ENCODE results near the gene HOXC4. TPM values are rescaled to one million over a fixed set of nuclear protein-coding genes. Genes with fewer than 3 reads are reported as not detected.

The HOXC4 gene
- total RNA-seq, 1 experiment from 2014 or later = not detected

DNA sequence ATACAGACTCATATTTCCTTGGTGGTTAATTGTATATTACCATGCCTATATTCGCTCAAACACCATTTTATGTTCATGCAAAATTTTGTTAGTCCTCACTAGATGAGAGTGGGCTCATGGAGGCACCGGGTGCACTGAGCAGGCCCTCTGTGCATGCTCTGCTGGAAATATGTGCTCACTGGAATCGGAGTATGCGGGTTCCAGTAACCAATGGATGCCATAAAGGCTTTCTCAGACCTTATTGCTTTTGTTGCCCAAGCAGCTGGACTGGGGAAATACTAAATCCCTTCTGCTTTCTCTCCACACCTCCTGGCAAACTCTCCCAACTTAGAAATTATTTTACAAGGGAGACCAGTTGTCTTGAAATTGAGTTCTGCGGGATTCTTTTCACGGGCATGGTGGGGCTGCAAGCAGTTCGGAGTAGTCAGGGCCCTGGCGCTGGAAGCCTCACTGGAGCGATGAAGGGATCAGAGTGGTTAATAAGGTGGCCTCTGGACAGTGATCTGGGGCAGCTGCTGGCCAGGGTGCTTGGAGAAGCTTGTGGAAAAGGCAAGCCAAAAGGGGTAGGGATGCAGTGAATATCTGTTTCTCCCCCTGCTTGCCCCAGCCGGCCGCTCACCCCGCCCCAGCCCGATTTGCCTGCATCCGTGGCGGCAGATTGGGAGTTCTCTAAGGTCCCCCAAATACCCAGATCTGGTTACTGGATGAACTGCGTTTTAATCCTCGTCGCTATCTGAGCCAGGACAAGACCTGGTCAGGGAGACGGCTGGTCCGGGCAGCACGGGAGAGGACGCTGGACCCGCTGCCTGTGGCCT lies 32.8 kb upstream of the HOXC4 start:
- Mint-ChIP-seq H3K4me3 (peak overlapping the region in 1 of 2 experiments; percentile 50; a peak in 2 of 5 replicates), H3K36me3 (ENCODE audit: insufficient read depth in 1 of 3, low read depth in 3 of 3) (no peaks in the 10 kb centered on the region), H3K27ac (no peak overlapping the region; a peak in 1 of 7 replicates), H3K27me3 (ENCODE audit: low read depth) (peaks cover 100% of the 10 kb centered on the region), H3K9me3 (peaks cover 0 to 2% of the 10 kb centered on the region in 2 experiments; a peak in 2 of 5 replicates), H3K4me1 (peaks cover 13 to 30% of the 10 kb centered on the region in 2 experiments)
- Histone ChIP-seq H3K4me1 (ENCODE audit: insufficient read depth, low read length) (no peaks in the 10 kb centered on the region), H3K27me3 (ENCODE audit: insufficient read depth, low read length) (peaks cover 94% of the 10 kb centered on the region), H3K23ac (ENCODE audit: insufficient read length, low read depth, low read length) (no peak overlapping the region), H4K91ac (ENCODE audit: insufficient read length, low read depth, low read length) (no peak overlapping the region), H3K79me2 (ENCODE audit: insufficient read depth, low read length) (no peaks in the 10 kb centered on the region), H4K5ac (ENCODE audit: insufficient read length, low read depth, low read length) (no peak overlapping the region), H2BK120ac (ENCODE audit: low read depth, low read length, poor library complexity, severe bottlenecking) (no peak overlapping the region), H3K79me1 (ENCODE audit: insufficient read depth, low read depth, low read length, poor library complexity, severe bottlenecking) (no peaks in the 10 kb centered on the region), H3K14ac (ENCODE audit: insufficient read depth, low read length) (no peak overlapping the region), H3T11ph (ENCODE audit: low read length) (no peak overlapping the region), H2BK20ac (ENCODE audit: low read depth, low read length, poor library complexity, severe bottlenecking) (no peak overlapping the region), H2AK5ac (ENCODE audit: insufficient read length, low read length) (no peak overlapping the region), H4K8ac (replicated peaks; ENCODE audit: insufficient read length, low read depth, low read length) (no peak overlapping the region), H3K27ac (ENCODE audit: insufficient read length, low read depth, low read length) (no peak overlapping the region), H3K4ac (ENCODE audit: low read depth, low read length) (no peak overlapping the region), H3K18ac (ENCODE audit: insufficient read length, low read depth, low read length) (no peak overlapping the region), H3K4me2 (ENCODE audit: insufficient read depth, insufficient read length, low read length) (no peak overlapping the region), H2BK5ac (ENCODE audit: insufficient read length, low read length) (no peak overlapping the region), H2BK12ac (ENCODE audit: insufficient read length, low read depth, low read length) (no peak overlapping the region), H3K56ac (ENCODE audit: insufficient read length, low read depth, low read length) (no peak overlapping the region), H3K9ac (ENCODE audit: extremely low read depth, insufficient read length, low read length) (no peak overlapping the region), H2BK15ac (ENCODE audit: low read depth, low read length) (no peak overlapping the region; the same call in 1 of the 2 replicates), H2AFZ (ENCODE audit: low read length) (no peak overlapping the region), H3K23me2 (ENCODE audit: insufficient read length, low read depth, low read length, poor library complexity, severe bottlenecking) (peaks cover 10% of the 10 kb centered on the region), H3K9me3 (ENCODE audit: control insufficient read depth, low read depth, low read length) (no peaks in the 10 kb centered on the region), H4K20me1 (ENCODE audit: control insufficient read depth, insufficient read depth, insufficient read length) (no peaks in the 10 kb centered on the region)
- TF ChIP-seq, protein P1, sequence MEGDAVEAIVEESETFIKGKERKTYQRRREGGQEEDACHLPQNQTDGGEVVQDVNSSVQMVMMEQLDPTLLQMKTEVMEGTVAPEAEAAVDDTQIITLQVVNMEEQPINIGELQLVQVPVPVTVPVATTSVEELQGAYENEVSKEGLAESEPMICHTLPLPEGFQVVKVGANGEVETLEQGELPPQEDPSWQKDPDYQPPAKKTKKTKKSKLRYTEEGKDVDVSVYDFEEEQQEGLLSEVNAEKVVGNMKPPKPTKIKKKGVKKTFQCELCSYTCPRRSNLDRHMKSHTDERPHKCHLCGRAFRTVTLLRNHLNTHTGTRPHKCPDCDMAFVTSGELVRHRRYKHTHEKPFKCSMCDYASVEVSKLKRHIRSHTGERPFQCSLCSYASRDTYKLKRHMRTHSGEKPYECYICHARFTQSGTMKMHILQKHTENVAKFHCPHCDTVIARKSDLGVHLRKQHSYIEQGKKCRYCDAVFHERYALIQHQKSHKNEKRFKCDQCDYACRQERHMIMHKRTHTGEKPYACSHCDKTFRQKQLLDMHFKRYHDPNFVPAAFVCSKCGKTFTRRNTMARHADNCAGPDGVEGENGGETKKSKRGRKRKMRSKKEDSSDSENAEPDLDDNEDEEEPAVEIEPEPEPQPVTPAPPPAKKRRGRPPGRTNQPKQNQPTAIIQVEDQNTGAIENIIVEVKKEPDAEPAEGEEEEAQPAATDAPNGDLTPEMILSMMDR (conservative IDR thresholded peaks at IDR 0.05) = no peak
- DNase-seq = no peak
- no CpG with 5 or more reads among the region's 23 CpGs for WGBS (ENCODE audit: extremely low coverage, insufficient read length, low lambda C conversion rate)

Data from H9 (cell line).